HG03354 (cell line): Measurements from ENCODE around the gene SUGP2.

Experiments
- ATAC-seq: cut with Tn5 transposase; IDR thresholded peaks from one replicate; pipeline ENCODE4 v1.9.1; 2021; ENCODE audit warnings: mild to moderate bottlenecking; ENCODE audit not compliant: unreplicated experiment, poor library complexity, severe bottlenecking

The SUGP2 gene

DNA sequence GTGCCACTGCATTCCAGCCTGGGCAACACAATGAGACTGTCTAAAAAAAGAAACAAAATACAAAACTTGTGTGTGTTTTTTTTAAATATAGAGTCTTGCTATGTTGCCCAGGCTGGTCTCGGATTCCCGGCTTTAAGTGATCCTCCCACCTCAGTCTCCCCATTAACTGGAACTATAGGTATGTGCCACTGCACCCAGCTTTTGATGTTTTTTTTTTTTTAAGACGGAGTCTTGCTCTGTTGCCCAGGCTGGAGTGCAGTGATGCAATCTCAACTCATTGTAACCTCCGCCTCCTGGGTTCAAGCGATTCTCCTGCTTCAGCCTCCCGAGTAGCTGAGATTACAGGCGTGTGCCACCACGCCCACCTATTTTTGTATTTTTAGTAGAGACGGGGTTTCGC lies 37.0 kb downstream of the SUGP2 start:
- no peak for ATAC-seq

DNA sequence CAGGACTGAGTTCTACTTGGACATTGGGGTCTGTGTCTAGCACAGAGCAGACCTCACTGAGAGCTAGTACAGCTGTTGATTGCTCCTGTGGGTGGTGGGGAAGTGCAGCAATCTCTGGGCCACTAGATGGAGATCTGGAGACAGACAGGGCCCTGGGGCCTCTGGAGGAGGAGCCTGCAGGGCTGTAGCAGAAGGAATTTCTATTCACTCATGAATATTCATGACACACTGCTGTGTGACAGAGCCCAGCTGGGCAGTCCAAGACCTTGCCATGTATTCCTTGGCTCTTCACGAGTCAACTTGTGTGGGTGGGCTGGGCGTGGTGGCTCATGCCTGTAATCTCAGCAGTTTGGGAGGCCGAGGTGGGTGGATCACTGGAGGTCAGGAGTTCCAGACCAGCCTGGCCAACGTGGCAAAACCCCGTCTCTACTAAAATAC lies 37.5 kb downstream of the SUGP2 start:
- no peak for ATAC-seq

GRCh38 chr19:18993115-18993514 lies 40.2 kb downstream of the SUGP2 start:
- ATAC-seq, result no peak

GRCh38 chr19:18992696-18993095 lies 40.6 kb downstream of the SUGP2 start:
- ATAC-seq, result no peak

GRCh38 chr19:18991468-18991867 lies 41.8 kb downstream of the SUGP2 start:
- ATAC-seq, result no peak

DNA sequence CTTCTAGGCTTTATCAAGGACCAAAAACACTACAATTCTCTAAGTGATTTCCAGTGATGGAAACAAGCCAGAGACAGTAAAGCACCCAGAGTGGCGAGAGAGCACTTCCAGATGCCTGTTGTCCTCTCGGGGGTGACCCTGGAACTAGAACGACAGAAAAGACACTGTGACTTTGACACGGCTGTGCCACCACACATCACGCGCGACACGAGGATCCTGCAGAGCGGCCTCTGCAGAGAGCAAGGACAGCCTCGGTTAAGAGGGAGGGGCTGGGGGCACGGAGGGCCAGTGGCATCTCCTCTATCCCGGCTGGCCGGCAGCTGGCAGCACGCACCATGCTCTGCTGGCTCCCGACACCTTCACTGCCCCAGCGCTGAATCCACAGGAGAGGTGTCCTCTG lies 42.3 kb downstream of the SUGP2 start:
- ATAC-seq, result no peak

DNA sequence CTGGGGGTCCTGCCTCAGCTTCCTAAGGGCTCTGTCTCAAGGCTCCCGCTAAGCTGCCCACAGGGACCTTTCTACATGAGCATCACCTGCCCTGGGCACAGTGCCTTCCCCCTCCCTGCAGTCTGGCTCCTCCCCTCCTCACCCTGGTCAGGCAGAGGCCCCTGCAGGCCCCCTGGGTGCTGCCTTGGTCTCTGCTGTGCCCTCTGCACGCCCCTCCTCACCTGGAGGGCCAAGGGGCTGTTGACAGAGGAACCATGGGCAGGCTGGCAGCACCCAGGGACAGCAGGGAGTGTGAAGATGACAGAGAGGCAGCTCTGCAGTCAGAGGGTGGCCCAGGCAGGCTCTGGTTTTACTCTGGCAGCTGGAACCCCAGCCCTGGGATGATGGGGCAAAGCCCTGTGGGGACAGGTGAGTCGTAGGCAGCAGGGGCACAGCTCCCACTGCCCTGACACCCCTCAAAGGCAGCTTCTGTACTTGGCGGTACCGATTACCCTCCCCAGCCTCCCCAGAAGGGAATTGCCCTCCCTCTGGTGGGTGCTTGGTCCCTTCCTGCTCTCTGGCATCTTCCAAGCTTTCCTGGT lies 43.1 kb downstream of the SUGP2 start:
- no peak for ATAC-seq

DNA sequence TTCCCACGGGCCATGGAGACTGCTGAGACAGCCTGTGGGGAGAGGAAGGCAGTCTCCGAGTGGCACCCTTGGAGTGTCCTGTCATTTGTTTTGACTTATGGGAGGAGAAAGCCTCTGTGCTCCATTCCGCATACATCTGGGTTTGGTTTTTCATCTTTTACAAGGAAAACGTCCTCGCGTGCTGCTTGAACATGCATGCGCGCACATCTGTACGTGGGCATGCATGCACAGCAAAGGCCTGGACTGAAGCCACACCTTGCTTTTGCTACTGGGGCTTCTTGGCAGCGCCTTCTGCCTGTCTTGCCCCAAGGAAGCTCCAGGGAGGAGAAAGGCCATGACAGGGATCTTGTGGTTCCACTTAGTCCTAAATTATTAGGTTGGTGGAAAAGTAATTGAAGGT lies 44.0 kb downstream of the SUGP2 start:
- no peak for ATAC-seq

- ATAC-seq, result no peak
Observed at GRCh38 chr19:18987456-18987855, 45.9 kb downstream of the SUGP2 start.

- no peak for ATAC-seq
Observed at GRCh38 chr19:18985257-18985656, 48.1 kb downstream of the SUGP2 start.

DNA sequence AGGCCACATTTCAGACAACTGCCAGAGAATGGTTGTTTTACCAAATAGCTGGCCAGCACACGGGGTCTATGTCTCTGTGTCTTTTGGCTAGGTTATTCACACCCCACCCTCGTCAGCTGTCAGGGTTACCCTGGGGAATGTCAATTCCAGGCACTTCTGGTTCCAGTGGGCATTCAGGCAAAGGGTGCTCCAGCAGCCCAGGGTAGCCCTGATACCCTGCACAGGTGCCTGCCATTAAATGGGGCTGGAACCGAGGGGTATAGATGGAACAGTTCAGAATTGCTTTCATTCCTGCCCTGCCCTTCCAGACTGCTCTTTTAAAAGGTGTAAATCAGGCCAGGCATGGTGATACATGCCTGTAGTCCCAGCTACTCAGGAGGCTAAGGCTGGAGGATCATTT lies 49.1 kb downstream of the SUGP2 start:
- ATAC-seq, result no peak

- ATAC-seq, result no peak
Observed at GRCh38 chr19:18982669-18983068, 50.6 kb downstream of the SUGP2 start.

DNA sequence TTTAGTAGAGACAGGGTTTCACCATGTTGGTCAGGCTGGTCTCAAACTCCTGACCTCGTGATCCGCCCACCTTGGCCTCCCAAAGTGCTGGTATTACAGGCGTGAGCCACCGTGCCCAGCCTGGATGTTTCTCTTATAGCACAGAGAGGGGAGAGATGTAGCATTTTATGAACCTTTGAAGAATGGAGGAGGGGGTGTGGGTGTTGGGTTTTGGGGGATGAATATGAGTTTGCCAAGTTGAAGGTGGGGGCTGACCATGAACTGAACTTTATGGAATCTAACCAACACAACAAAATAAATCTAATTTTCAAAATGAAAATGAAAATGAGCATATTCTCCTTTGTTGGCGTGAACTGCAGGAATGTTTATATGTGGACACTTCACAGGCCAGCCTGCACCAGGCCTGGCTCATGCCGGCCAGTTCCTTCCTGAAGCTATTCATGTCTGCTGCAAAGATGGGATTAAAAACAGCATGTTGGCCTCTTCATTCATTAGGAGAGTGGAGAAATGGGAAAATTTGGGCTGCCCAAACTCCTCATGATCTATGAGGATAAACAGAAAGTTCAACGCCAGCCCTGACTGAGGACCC lies 52.8 kb downstream of the SUGP2 start:
- ATAC-seq, result no peak

GRCh38 chr19:18978616-18979015 lies 54.7 kb downstream of the SUGP2 start:
- no peak for ATAC-seq

DNA sequence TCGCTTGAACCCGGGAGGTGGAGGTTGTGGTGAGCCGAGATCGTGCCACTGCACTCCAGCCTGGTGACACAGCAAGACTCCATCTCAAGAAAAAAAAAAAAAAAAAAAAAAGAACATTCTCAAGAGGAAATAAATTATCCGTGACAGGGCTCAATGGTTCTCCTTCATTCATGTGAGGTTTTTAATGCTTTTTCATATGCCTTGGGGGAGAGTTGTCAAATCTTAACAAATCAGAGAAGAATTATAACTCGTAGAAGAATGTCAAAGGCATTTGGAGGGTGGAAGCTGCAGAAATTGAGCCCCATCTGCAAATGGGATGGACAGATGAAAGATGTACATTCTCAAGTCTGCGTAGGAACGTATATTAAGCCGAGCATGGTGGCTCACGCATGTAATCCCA lies 57.4 kb downstream of the SUGP2 start:
- no peak for ATAC-seq

- no peak for ATAC-seq
Observed at GRCh38 chr19:18975011-18975410, 58.3 kb downstream of the SUGP2 start.

- no peak for ATAC-seq
Observed at GRCh38 chr19:18972851-18973250, 60.5 kb downstream of the SUGP2 start.

DNA sequence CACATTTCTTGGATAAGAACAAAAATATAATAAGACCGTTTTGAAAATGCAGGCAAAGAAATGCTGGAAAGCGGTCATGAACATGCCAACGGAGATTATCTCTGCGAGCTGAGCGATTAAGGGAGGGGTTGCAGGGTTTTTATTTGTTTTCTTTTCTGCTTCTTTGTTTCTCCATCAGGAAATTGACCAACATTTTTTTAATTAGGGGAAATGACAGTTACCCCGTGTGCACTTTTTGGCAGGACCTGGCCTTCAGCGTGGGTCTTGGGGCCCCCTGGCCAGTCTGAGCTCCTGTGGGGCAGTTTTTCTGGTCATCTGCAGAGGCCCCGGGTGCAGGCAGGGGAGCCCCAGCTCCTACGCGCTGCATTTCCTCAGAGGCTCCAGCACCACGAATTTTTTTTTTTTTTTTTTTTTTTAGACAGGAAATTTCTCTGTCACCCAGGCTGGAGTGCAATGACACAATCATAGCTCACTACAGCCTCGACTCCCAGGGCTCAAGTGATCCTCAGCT lies 61.0 kb downstream of the SUGP2 start:
- no peak for ATAC-seq

DNA sequence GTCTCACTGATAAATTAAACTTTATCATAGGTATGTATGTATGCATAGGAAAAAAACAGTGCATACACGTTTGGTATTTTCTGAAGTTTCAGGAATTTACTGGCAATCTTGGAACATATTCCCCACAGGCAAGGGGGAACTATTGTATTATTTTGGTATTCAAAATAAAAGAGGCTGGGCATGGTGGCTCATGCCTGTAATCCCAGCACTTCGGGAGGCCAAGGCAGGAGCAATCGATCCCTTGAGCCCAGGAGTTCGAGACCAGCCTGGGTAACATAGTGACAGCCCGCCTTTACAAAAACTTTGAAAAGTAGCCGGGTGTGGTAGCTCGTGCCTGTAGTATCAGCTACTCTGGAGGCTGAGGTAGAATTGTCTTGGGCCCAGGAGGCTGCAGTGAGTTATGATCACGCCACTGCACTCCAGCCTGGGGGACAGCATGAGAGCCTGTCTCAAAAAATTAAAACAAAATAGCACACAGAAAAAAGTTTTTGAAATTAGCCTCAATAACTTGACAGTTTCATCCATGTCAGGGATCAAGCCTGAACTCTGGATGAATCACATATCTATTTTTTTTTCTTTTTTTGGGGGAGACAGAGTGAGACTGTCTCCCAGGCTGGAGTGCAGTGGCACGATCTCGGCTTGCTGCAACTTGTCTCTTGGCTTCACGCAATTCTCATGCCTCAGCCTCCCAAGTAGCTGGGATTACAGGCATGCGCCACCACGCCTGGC lies 63.2 kb downstream of the SUGP2 start:
- ATAC-seq, result no peak

DNA sequence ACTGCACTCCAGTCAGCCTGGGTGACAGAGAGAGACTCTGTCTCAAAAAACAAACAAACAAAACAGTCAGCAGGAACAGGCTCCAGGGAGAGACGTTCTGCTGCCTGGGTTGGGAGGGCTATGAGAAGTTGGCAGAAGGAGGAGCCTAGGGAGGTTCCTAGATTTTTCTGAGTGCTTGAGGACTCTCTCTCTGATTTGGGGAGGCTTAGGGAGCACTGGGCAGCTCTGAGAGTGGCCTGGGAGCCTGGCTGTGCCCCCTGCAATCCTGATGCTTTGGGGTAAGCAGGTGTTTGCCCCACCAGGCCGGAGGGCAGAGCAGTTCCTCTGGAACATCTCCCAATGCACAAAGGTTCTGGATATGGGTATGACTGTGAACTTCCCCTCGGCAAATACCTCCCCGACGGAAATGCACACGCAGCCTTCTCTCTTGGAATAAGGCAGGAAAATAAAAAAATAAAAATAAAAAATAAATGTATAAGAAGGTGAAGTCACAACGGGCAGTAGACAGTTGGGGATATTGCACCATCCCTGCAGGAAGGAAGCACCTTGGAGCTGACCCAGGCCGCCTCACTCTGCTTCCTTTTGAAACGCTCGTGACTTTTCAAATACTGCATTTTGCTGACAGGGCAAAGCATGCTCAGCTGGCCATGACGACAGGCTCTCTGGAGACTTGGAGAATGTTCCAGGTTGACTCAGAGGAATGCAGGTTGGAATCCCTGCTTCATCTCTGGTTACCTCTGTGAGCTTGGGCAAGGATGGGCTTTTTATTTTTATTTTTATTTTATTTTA lies 65.8 kb downstream of the SUGP2 start:
- no peak for ATAC-seq
